Spleen (tissue), 7 donors: ENCODE results near the gene WDR74.

ENCODE experiments used
- CTCF ChIP-seq, 11 experiments: fragments of 200-600 bp in 7 of 11; fragments of 450-650 bp in 4 of 11; sonication (generic) in 4 of 11; IDR thresholded peaks in 8 of 11; conservative IDR thresholded peaks in 3 of 11; 1 replicate in 7 of 11; 2 replicates in 4 of 11; pipeline versions ENCODE4 v1.4.0 to v1.8.0; 2016 to 2021; ENCODE audit warnings: antibody characterized with exemption in 11 of 11, inconsistent platforms in 4 of 11, mild to moderate bottlenecking in 1 of 11
- POLR2A ChIP-seq, 3 donors: fragments of 450-650 bp; IDR thresholded peaks; one replicate each; pipeline ENCODE4 v1.5.1; 2017; ENCODE audit warnings: antibody characterized with exemption in 3 of 3, mild to moderate bottlenecking in 1 of 3
- POLR2AphosphoS5 ChIP-seq, 3 donors: sonication (generic); formaldehyde crosslinking; IDR thresholded peaks; one replicate each; pipeline ENCODE4 v1.5.1; 2017; ENCODE audit warnings: antibody characterized with exemption in 3 of 3
- donor health status: DM: no; HTN: no; CAD: no; lungs with moderate emphysema.
- donor health status: DM: no; HTN: no; CAD: no.
- donor health status: DM: no; HTN: no; CAD: no.

DNA sequence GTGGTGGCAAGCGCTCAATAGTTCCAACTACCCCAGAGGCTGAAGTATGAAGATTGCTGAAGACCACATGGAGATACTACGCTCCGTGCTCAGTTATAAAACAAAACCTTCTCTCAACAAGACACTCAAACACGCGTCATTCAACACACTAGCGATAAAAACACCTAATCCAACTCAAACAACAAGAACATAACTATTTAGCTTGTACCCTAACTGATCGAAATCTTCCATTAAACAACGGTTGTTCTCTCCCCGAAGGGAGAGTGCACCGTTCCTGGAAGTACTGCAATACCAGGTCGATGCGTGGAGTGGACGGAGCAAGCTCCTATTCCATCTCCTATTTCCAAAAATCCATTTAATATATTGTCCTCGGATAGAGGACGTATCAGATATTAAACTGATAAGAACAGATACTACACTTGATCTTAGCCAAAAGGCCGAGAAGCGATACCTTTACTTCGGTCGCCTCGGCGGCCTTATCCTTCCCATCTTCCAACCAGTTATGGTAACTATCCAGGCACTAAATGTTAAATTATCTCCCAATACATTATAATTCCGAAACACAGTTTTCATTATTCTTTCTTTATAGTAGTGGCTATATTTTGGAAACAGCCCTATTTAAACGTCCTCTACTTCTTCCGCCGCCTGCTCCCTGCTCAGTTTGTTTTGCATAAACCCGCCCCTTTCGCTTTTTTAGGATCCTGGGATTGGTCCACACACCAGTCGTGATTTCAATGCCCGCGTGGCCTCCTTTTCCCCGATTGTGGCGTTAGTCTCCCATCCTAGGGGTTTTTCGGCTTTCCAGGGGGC, 2.2 kb upstream of the WDR74 start:
- TF ChIP-seq POLR2AphosphoS5 (IDR thresholded peaks at IDR 0.05) (peak in 2 of 3 donors; percentile 89 to 100), CTCF (IDR thresholded peaks at IDR 0.05 in 8 of 11, conservative IDR thresholded peaks at IDR 0.05 in 3 of 11) (peak in 4 of 11 experiments; percentile 10 to 42 (median 14)), POLR2A (IDR thresholded peaks at IDR 0.05) (peak; percentile 97 to 100 (median 99))
